ENCODE measurements around the gene NALCN.
"Not testable (repeated sequence)": the region's sequence is repeated elsewhere in the genome, so short reads cannot be mapped to it uniquely, and the experiment has no call there.

Gene NALCN

GRCh38 chr13:101317986-101318523 is 98.3 kb downstream of the NALCN start:
- Histone ChIP-seq H4K5ac (ENCODE audit: low read length) (no peak overlapping the region), H3K4ac (ENCODE audit: low read depth, low read length) (no peak overlapping the region), H3K36me3 (ENCODE audit: control insufficient read depth, insufficient read depth, low read length) (no peaks in the 10 kb centered on the region), H3K27ac (ENCODE audit: low read depth, low read length) (no peak overlapping the region), H3K23ac (ENCODE audit: low read length) (no peak overlapping the region), H3K4me2 (ENCODE audit: low read length) (no peak overlapping the region), H3K56ac (ENCODE audit: low read length) (no peak overlapping the region), H2BK5ac (ENCODE audit: low read length) (no peak overlapping the region), H3K4me3 (ENCODE audit: low read length) (no peak overlapping the region), H3K18ac (ENCODE audit: low read length) (no peak overlapping the region), H3K9ac (ENCODE audit: low read length) (no peak overlapping the region), H2AK5ac (ENCODE audit: low read length) (no peak overlapping the region), H2BK15ac (replicated peaks; ENCODE audit: low read depth) (no peak overlapping the region), H3K27me3 (ENCODE audit: insufficient read depth, low read length, poor library complexity) (no peaks in the 10 kb centered on the region), H2BK120ac (ENCODE audit: low read depth, low read length) (no peak overlapping the region), H4K8ac (ENCODE audit: low read depth, low read length) (no peak overlapping the region), H3K79me1 (ENCODE audit: low read length) (no peaks in the 10 kb centered on the region), H3K79me2 (ENCODE audit: control insufficient read depth, insufficient read depth, low read length) (no peaks in the 10 kb centered on the region), H3K4me1 (ENCODE audit: control insufficient read depth, low read depth, low read length) (no peaks in the 10 kb centered on the region)
- no CpG with 5 or more reads among the region's 10 CpGs for WGBS (ENCODE audit: extremely low coverage, insufficient coverage, low lambda C conversion rate)
- no peak for DNase-seq

GRCh38 chr13:101313479-101313878 is 102.8 kb downstream of the NALCN start:
- not testable (repeated sequence) for DNase-seq; H4K8ac ChIP-seq (ENCODE audit: low read depth, low read length); H3K79me1 ChIP-seq (ENCODE audit: low read length); H2BK5ac ChIP-seq (ENCODE audit: low read length); H2BK15ac ChIP-seq (replicated peaks; ENCODE audit: low read depth); H3K18ac ChIP-seq (ENCODE audit: low read length); H2BK120ac ChIP-seq (ENCODE audit: low read depth, low read length); H2AK5ac ChIP-seq (ENCODE audit: low read length); H3K36me3 ChIP-seq (ENCODE audit: control insufficient read depth, insufficient read depth, low read length); H3K4me1 ChIP-seq (ENCODE audit: control insufficient read depth, low read depth, low read length); H3K27ac ChIP-seq (ENCODE audit: low read depth, low read length); H3K79me2 ChIP-seq (ENCODE audit: control insufficient read depth, insufficient read depth, low read length); H3K27me3 ChIP-seq (ENCODE audit: insufficient read depth, low read length, poor library complexity); H3K23ac ChIP-seq (ENCODE audit: low read length); H3K9ac ChIP-seq (ENCODE audit: low read length); H3K4ac ChIP-seq (ENCODE audit: low read depth, low read length); H3K4me3 ChIP-seq (ENCODE audit: low read length); H3K56ac ChIP-seq (ENCODE audit: low read length); H4K5ac ChIP-seq (ENCODE audit: low read length); H3K4me2 ChIP-seq (ENCODE audit: low read length)
- no CpG with 5 or more reads among the region's 1 CpG for WGBS (ENCODE audit: extremely low coverage, insufficient coverage, low lambda C conversion rate)

GRCh38 chr13:101309014-101309619 is 107.2 kb downstream of the NALCN start:
- Histone ChIP-seq H2BK5ac (ENCODE audit: low read length) (no peak overlapping the region), H3K27ac (ENCODE audit: low read depth, low read length) (no peak overlapping the region)
- no peak for DNase-seq

GRCh38 chr13:101308247-101309013 is 107.9 kb downstream of the NALCN start:
- Histone ChIP-seq H3K4ac (ENCODE audit: low read depth, low read length) (no peak overlapping the region), H3K27ac (ENCODE audit: low read depth, low read length) (no peak overlapping the region), H3K4me2 (ENCODE audit: low read length) (no peak overlapping the region), H3K79me2 (ENCODE audit: control insufficient read depth, insufficient read depth, low read length) (no peaks in the 10 kb centered on the region), H3K4me1 (ENCODE audit: control insufficient read depth, low read depth, low read length) (no peaks in the 10 kb centered on the region), H3K79me1 (ENCODE audit: low read length) (no peaks in the 10 kb centered on the region), H3K56ac (ENCODE audit: low read length) (no peak overlapping the region), H2AK5ac (ENCODE audit: low read length) (no peak overlapping the region), H3K18ac (ENCODE audit: low read length) (no peak overlapping the region), H2BK5ac (ENCODE audit: low read length) (no peak overlapping the region), H3K36me3 (ENCODE audit: control insufficient read depth, insufficient read depth, low read length) (no peaks in the 10 kb centered on the region), H2BK15ac (replicated peaks; ENCODE audit: low read depth) (no peak overlapping the region), H3K23ac (ENCODE audit: low read length) (no peak overlapping the region), H3K4me3 (ENCODE audit: low read length) (no peak overlapping the region), H3K27me3 (ENCODE audit: insufficient read depth, low read length, poor library complexity) (no peaks in the 10 kb centered on the region), H2BK120ac (ENCODE audit: low read depth, low read length) (no peak overlapping the region), H4K5ac (ENCODE audit: low read length) (no peak overlapping the region), H4K8ac (ENCODE audit: low read depth, low read length) (no peak overlapping the region), H3K9ac (ENCODE audit: low read length) (no peak overlapping the region)
- DNase-seq = no peak
- WGBS (ENCODE audit: extremely low coverage, insufficient coverage, low lambda C conversion rate) = no CpG with 5 or more reads among the region's 4 CpGs

More at GRCh38 chr13:101309014-101309619, 107.2 kb downstream of the NALCN start:
- no peak overlapping the region for H3K23ac ChIP-seq (ENCODE audit: low read length)
- H2AK5ac ChIP-seq (ENCODE audit: low read length) = no peak overlapping the region
- H3K79me1 ChIP-seq (ENCODE audit: low read length) = no peaks in the 10 kb centered on the region
- H4K5ac ChIP-seq (ENCODE audit: low read length) = no peak overlapping the region
- H4K8ac ChIP-seq (ENCODE audit: low read depth, low read length) = no peak overlapping the region
- no peak overlapping the region for H3K4me2 ChIP-seq (ENCODE audit: low read length)
- no peak overlapping the region for H3K56ac ChIP-seq (ENCODE audit: low read length)
- no peaks in the 10 kb centered on the region for H3K36me3 ChIP-seq (ENCODE audit: control insufficient read depth, insufficient read depth, low read length)
- H2BK120ac ChIP-seq (ENCODE audit: low read depth, low read length) = no peak overlapping the region
- H3K4ac ChIP-seq (ENCODE audit: low read depth, low read length) = no peak overlapping the region
- H3K79me2 ChIP-seq (ENCODE audit: control insufficient read depth, insufficient read depth, low read length) = no peaks in the 10 kb centered on the region
- no peak overlapping the region for H3K9ac ChIP-seq (ENCODE audit: low read length)
- H3K27me3 ChIP-seq (ENCODE audit: insufficient read depth, low read length, poor library complexity) = no peaks in the 10 kb centered on the region
- no peak overlapping the region for H2BK15ac ChIP-seq (replicated peaks; ENCODE audit: low read depth)
- no peak overlapping the region for H3K4me3 ChIP-seq (ENCODE audit: low read length)
- no peak overlapping the region for H3K18ac ChIP-seq (ENCODE audit: low read length)
- no peaks in the 10 kb centered on the region for H3K4me1 ChIP-seq (ENCODE audit: control insufficient read depth, low read depth, low read length)

- H3K18ac ChIP-seq (ENCODE audit: low read length) = no peak overlapping the region
- no peaks in the 10 kb centered on the region for H3K27me3 ChIP-seq (ENCODE audit: insufficient read depth, low read length, poor library complexity)
- no peak overlapping the region for H2BK5ac ChIP-seq (ENCODE audit: low read length)
- no peak overlapping the region for H3K4me2 ChIP-seq (ENCODE audit: low read length)
- no peaks in the 10 kb centered on the region for H3K79me2 ChIP-seq (ENCODE audit: control insufficient read depth, insufficient read depth, low read length)
- no peak for DNase-seq
- no peak overlapping the region for H3K9ac ChIP-seq (ENCODE audit: low read length)
- no peak overlapping the region for H3K4me3 ChIP-seq (ENCODE audit: low read length)
- H3K36me3 ChIP-seq (ENCODE audit: control insufficient read depth, insufficient read depth, low read length) = no peaks in the 10 kb centered on the region
- H2BK15ac ChIP-seq (replicated peaks; ENCODE audit: low read depth) = no peak overlapping the region
- H4K5ac ChIP-seq (ENCODE audit: low read length) = no peak overlapping the region
- no peak overlapping the region for H3K4ac ChIP-seq (ENCODE audit: low read depth, low read length)
- H3K79me1 ChIP-seq (ENCODE audit: low read length) = no peaks in the 10 kb centered on the region
- no CpG with 5 or more reads among the region's 5 CpGs for WGBS (ENCODE audit: extremely low coverage, insufficient coverage, low lambda C conversion rate)
- H3K4me1 ChIP-seq (ENCODE audit: control insufficient read depth, low read depth, low read length) = no peaks in the 10 kb centered on the region
- H4K8ac ChIP-seq (ENCODE audit: low read depth, low read length) = no peak overlapping the region
- H3K27ac ChIP-seq (ENCODE audit: low read depth, low read length) = no peak overlapping the region
- no peak overlapping the region for H2AK5ac ChIP-seq (ENCODE audit: low read length)
- no peak overlapping the region for H3K56ac ChIP-seq (ENCODE audit: low read length)
- no peak overlapping the region for H3K23ac ChIP-seq (ENCODE audit: low read length)
- no peak overlapping the region for H2BK120ac ChIP-seq (ENCODE audit: low read depth, low read length)
Measured at GRCh38 chr13:101307181-101307701, 109.1 kb downstream of the NALCN start.
